ENCODE results near the gene SVEP1.

Gene SVEP1

GRCh38 chr9:110571801-110572483 is 7.6 kb downstream of the SVEP1 start:
- TF ChIP-seq ZNF548 (tag by site-specific recombination; IDR thresholded peaks at IDR 0.05) (no peak), ZNF501 (tag by site-specific recombination; IDR thresholded peaks at IDR 0.05) (no peak), AEBP2 (tag by site-specific recombination; IDR thresholded peaks at IDR 0.05; ENCODE audit: borderline replicate concordance) (no peak), MZF1 (tag by site-specific recombination; IDR thresholded peaks at IDR 0.05; ENCODE audit: borderline replicate concordance) (no peak), HIC1 (tag by site-specific recombination; IDR thresholded peaks at IDR 0.05) (no peak)
- TF ChIP-seq, protein P1, sequence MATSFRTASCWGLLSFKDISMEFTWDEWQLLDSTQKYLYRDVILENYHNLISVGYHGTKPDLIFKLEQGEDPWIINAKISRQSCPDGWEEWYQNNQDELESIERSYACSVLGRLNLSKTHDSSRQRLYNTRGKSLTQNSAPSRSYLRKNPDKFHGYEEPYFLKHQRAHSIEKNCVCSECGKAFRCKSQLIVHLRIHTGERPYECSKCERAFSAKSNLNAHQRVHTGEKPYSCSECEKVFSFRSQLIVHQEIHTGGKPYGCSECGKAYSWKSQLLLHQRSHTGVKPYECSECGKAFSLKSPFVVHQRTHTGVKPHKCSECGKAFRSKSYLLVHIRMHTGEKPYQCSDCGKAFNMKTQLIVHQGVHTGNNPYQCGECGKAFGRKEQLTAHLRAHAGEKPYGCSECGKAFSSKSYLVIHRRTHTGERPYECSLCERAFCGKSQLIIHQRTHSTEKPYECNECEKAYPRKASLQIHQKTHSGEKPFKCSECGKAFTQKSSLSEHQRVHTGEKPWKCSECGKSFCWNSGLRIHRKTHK (tag by site-specific recombination; IDR thresholded peaks at IDR 0.05): no peak
- CTCF ChIA-PET: interaction anchor here (1.3 kb wide), 1 partner anchor 52 kb away, joined by 4 read pairs; no protein-coding TSS in a partner anchor
- Histone ChIP-seq H3K4me3 (ENCODE audit: low read depth, low read length) (no peak overlapping the region), H3K4me1 (ENCODE audit: control insufficient read depth, insufficient read depth, low read length) (no peaks in the 10 kb centered on the region), H3K9me3 (ENCODE audit: control insufficient read depth, insufficient read depth, low read depth, low read length) (no peaks in the 10 kb centered on the region), H3K36me3 (ENCODE audit: control insufficient read depth in 2 of 2, insufficient read depth in 1 of 2, low read length in 2 of 2) (no peaks in the 10 kb centered on the region), H3K27ac (ENCODE audit: extremely low read depth, low read depth, low read length) (no peak overlapping the region)
- POLR2A ChIA-PET: no interaction called here

- ChIA-PET POLR2A (no interaction called here), CTCF (no interaction called here)
- H3K9me3 ChIP-seq (ENCODE audit: control insufficient read depth, insufficient read depth, low read depth, low read length): no peaks in the 10 kb centered on the region
- no peak for TF ChIP-seq ZNF274 (IDR thresholded peaks at IDR 0.05; ENCODE audit: low read length)
- no peak for TF ChIP-seq ZNF274 (tag by site-specific recombination; IDR thresholded peaks at IDR 0.05; ENCODE audit: borderline replicate concordance)
- 0 out of 2 replicates have a peak, but pooled peaks have one; percentile 10 for TF ChIP-seq ZNF560 (tag by site-specific recombination; IDR thresholded peaks at IDR 0.05; ENCODE audit: borderline replicate concordance)
- no peak for TF ChIP-seq ZNF335 (tag by site-specific recombination; conservative IDR thresholded peaks at IDR 0.05)
- TF ChIP-seq ZNF768 (tag by site-specific recombination; IDR thresholded peaks at IDR 0.05): no peak
- no peak for TF ChIP-seq ZFP3 (tag by site-specific recombination; IDR thresholded peaks at IDR 0.05; ENCODE audit: low read depth)
- peak; percentile 67 for TF ChIP-seq ZNF426 (tag by site-specific recombination; IDR thresholded peaks at IDR 0.05)
- TF ChIP-seq ZNF311 (tag by site-specific recombination; IDR thresholded peaks at IDR 0.05; ENCODE audit: borderline replicate concordance): no peak
- peak; percentile 56 for TF ChIP-seq ZBTB11 (tag by site-specific recombination; conservative IDR thresholded peaks at IDR 0.05; ENCODE audit: low read depth)
- TF ChIP-seq GLI4 (tag by site-specific recombination; IDR thresholded peaks at IDR 0.05): no peak
- no peak for TF ChIP-seq ZNF629 (tag by site-specific recombination; IDR thresholded peaks at IDR 0.05)
- peak; percentile 32; the same call in 1 of the 2 replicates for TF ChIP-seq ZNF140 (tag by site-specific recombination; IDR thresholded peaks at IDR 0.05)
- TF ChIP-seq REST (tag by site-specific recombination; IDR thresholded peaks at IDR 0.05): peak; percentile 48; the same call in 1 of the 2 replicates
- TF ChIP-seq, protein P2, sequence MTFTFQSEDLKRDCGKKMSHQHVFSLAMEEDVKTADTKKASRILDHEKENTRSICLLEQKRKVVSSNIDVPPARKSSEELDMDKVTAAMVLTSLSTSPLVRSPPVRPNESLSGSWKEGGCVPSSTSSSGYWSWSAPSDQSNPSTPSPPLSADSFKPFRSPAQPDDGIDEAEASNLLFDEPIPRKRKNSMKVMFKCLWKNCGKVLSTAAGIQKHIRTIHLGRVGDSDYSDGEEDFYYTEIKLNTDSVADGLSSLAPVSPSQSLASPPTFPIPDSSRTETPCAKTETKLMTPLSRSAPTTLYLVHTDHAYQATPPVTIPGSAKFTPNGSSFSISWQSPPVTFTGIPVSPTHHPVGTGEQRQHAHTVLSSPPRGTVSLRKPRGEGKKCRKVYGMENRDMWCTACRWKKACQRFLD (tag by site-specific recombination; IDR thresholded peaks at IDR 0.05): no peak
These were observed 13.4 kb downstream of the SVEP1 start for GRCh38 chr9:110566156-110566555.

More at GRCh38 chr9:110566156-110566555, 13.4 kb downstream of the SVEP1 start:
- H3K27ac ChIP-seq (ENCODE audit: extremely low read depth, low read depth, low read length): no peak overlapping the region
- H3K36me3 ChIP-seq (ENCODE audit: control insufficient read depth in 2 of 2, insufficient read depth in 1 of 2, low read length in 2 of 2): no peaks in the 10 kb centered on the region
- no peak overlapping the region for H3K4me3 ChIP-seq (ENCODE audit: low read depth, low read length)
- H3K4me1 ChIP-seq (ENCODE audit: control insufficient read depth, insufficient read depth, low read length): no peaks in the 10 kb centered on the region
